Urinary bladder (tissue), 4 donors: Measurements from ENCODE around the gene PLXND1. TPM values are rescaled to one million over a fixed set of nuclear protein-coding genes. Genes with fewer than 3 reads are reported as not detected.

Source experiments
- DNase-seq: peaks from one replicate; pipeline ENCODE4 v3.0.0-alpha.2; 2015; ENCODE audit errors: extremely low spot score
- H3K27ac ChIP-seq: one replicate; pipeline ENCODE4 v1.5.1; 2013; ENCODE audit warnings: low read depth, mild to moderate bottlenecking, moderate library complexity
- H3K36me3 ChIP-seq: one replicate; pipeline ENCODE4 v1.6.1; 2013; ENCODE audit warnings: mild to moderate bottlenecking, moderate library complexity; ENCODE audit not compliant: insufficient read depth
- H3K4me1 ChIP-seq: one replicate; pipeline ENCODE4 v1.6.1; 2013; ENCODE audit warnings: mild to moderate bottlenecking, moderate library complexity; ENCODE audit not compliant: insufficient read depth
- H3K4me3 ChIP-seq: one replicate; pipeline ENCODE4 v1.5.1; 2013; ENCODE audit warnings: low read depth, low read length
- WGBS: extraction: QIAGEN DNeasy Blood & Tissue Kit; methylation state at CpG from one replicate; pipeline ENCODE4 v1.1.7; 2013; 5-methylcytosine and 5-hydroxymethylcytosine counted together
- polyA plus RNA-seq: library from polyadenylated mRNA; stranded (reverse); fragments of 200-250 nt; gene quantifications from one replicate; pipeline ENCODE4 v1.2.3, GENCODE V29; 2013
- small RNA-seq: library from RNA; depleted of rRNA; stranded (forward); fragments of <200 nt; gene quantifications from one replicate; pipeline ENCODE3, GENCODE V24; 2014
- total RNA-seq: library from RNA; depleted of rRNA; stranded (reverse); fragments of >200 nt; gene quantifications from one replicate; pipeline ENCODE4 v1.2.3, GENCODE V29; 2014
- donor health status: healthy with polysubstance abuse.
- donor health status: healthy.

The PLXND1 gene
- total and polyA plus RNA-seq, 2 donors: 70.3 to 126 TPM

DNA sequence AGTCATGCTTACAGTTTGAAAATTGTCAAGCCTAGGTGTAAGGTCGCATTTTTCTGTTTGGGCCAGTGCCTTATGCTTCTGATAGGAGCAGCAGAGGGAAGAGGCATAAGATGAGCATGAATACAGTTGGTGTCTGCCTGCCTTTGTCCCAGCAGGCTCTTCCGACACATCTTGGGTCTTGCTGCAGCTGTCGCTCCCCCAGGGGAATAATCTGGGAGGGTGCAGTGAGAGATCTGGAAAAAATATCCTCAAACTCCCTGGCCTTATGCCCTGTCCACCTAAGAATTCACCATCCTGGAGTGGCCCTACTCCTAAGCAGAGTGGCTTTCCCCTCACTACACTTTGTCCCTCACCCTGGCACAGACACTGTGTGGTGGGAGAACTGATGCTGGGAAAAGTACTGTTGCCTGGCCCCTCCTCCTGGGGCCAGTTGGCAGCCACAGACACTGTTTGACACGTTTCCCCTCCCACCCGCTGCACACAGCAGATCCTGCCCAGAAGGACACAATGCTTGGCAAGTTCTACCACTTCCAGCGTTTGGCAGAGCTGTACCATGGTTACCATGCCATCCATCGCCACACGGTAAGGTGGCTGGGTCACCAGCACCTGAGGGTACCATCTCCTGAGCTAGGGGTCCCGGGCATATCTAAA, 99.2 kb downstream of the PLXND1 start:
- no peak for DNase-seq
- Histone ChIP-seq H3K4me3 (no peak overlapping the region), H3K4me1 (no peaks in the 10 kb centered on the region), H3K36me3 (no peaks in the 10 kb centered on the region), H3K27ac (no peak overlapping the region)
- 82% methylated on average over 9 of the region's 9 CpGs for WGBS

DNA sequence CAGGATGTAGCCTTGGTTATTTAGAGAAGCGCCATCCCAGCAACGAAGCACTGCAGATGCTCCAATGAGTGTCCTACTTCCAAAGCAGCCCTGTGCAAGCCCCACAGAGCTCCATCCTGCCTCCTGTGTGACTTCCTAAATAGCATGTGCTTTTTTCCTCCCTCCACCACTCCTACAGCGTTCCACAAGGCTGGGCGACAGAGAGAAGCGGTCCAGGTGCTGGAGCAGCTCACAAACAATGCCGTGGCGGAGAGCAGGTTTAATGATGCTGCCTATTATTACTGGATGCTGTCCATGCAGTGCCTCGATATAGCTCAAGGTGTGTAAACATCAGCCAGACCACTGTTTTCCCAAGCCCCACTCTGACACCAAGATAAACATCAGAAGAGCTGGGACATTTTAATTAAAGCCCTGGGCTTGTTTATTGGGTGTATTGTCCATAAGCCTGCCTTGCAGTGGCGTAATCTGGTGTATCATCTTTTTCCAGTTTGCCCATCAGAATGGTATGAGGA, 100.2 kb downstream of the PLXND1 start:
- no peaks in the 10 kb centered on the region for H3K36me3 ChIP-seq
- 83% methylated on average over 9 of the region's 9 CpGs for WGBS
- H3K4me1 ChIP-seq: no peaks in the 10 kb centered on the region
- H3K4me3 ChIP-seq: no peak overlapping the region
- no peak overlapping the region for H3K27ac ChIP-seq
- no peak for DNase-seq

DNA sequence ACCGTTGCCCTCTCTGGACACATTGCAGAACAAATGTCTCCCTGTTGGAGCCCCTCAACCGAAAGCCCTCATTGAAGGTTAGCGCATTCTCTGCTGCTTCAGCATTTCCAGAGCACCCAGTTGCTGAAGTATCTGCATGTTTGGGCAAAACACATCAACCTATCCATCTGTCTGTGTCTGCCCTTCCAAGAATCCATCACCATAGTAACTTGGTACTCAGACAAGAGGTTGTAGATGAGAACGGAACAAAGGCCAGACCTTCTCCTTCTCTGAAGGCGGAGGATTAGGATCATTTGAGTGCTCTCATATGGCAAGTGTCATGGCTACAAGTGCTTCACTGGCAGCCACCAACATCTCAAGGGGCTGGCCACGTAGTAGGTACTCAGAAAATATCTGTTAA, 101.1 kb downstream of the PLXND1 start:
- 85% methylated on average over 6 of the region's 6 CpGs for WGBS
- Histone ChIP-seq H3K36me3 (no peaks in the 10 kb centered on the region), H3K4me1 (no peaks in the 10 kb centered on the region), H3K4me3 (no peak overlapping the region), H3K27ac (no peak overlapping the region)
- DNase-seq: no peak

Small RNAs within 50 kb of the gene (small RNA-seq; reads per million reads assigned to genes)
- not detected for gene RN7SL752P

Other genes starting within 250 kb of the PLXND1 start
- gene EFCAB12, start 178.0 kb downstream of the PLXND1 start, total RNA-seq: not detected
- 0.10 TPM for gene EFCAB12, start 178.0 kb downstream of the PLXND1 start, polyA plus RNA-seq
- gene MBD4, start 166.7 kb downstream of the PLXND1 start, total RNA-seq: 27.7 TPM
- gene MBD4, start 166.7 kb downstream of the PLXND1 start, polyA plus RNA-seq: 20.7 TPM
- 45.9 TPM for gene IFT122, start 166.5 kb downstream of the PLXND1 start, total RNA-seq
- gene IFT122, start 166.5 kb downstream of the PLXND1 start, polyA plus RNA-seq: 14.1 TPM
- not detected for gene RHO, start 78.0 kb downstream of the PLXND1 start, total RNA-seq
- gene RHO, start 78.0 kb downstream of the PLXND1 start, polyA plus RNA-seq: not detected
- gene H1-8, start 63.5 kb downstream of the PLXND1 start, total RNA-seq: not detected
- gene H1-8, start 63.5 kb downstream of the PLXND1 start, polyA plus RNA-seq: not detected